Stimulated activated CD8-positive, alpha-beta memory T cell treated with anti-CD3 and anti-CD28 coated beads, Interleukin-4, amount 100 ng/mL, for 48 hours (primary cell): ENCODE measurements around the gene CLIC6.
"Not testable (repeated sequence)": the region's sequence is repeated elsewhere in the genome, so short reads cannot be mapped to it uniquely, and the experiment has no call there.

Source experiments
- DNase-seq: peaks from one replicate; pipeline ENCODE4 v3.0.0-alpha.2; 2020

Gene CLIC6

DNA sequence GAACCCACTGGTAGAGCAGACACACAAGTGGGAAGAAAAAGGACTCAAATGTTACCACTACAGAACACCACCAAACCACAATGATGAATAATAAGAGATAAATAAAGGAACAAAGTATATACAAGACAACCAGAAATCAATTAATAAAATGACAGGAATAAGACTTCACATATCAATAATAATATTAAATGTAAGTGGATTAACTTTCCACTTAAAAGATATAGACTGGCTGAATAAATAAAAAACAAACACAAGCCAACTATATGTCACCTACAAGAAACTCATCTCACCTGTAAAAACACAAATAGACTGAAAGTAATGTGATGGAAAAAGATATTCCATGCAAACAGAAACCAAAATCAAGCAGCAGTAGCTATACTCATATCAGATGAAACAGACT lies 6.9 kb upstream of the CLIC6 start:
- DNase-seq, result no peak

DNA sequence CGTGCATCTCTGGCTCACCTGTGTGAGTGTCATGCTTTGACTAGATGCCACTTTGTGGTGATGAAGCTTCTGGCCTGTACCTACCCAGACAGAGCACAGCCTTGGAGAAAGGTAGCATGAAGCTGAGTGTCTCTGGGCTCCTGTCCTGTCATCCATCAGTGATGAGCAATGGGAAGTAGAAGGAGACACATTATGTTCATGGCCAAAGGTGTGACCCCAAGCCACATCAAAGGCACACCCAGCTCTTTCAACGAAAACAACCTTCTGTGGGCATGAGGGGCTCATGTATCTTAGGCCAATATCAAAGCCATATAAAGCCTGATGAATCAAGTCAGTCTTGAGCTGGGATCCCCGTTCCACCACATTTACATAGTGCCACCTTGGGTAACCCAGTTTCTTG lies 1.0 kb upstream of the CLIC6 start:
- DNase-seq, result no peak

- DNase-seq, result peak; percentile 50
Observed at GRCh38 chr21:34669149-34669879, 520 bp downstream of the CLIC6 start.

- not testable (repeated sequence) for DNase-seq
Observed at GRCh38 chr21:34669880-34670219, 1.1 kb downstream of the CLIC6 start.

DNA sequence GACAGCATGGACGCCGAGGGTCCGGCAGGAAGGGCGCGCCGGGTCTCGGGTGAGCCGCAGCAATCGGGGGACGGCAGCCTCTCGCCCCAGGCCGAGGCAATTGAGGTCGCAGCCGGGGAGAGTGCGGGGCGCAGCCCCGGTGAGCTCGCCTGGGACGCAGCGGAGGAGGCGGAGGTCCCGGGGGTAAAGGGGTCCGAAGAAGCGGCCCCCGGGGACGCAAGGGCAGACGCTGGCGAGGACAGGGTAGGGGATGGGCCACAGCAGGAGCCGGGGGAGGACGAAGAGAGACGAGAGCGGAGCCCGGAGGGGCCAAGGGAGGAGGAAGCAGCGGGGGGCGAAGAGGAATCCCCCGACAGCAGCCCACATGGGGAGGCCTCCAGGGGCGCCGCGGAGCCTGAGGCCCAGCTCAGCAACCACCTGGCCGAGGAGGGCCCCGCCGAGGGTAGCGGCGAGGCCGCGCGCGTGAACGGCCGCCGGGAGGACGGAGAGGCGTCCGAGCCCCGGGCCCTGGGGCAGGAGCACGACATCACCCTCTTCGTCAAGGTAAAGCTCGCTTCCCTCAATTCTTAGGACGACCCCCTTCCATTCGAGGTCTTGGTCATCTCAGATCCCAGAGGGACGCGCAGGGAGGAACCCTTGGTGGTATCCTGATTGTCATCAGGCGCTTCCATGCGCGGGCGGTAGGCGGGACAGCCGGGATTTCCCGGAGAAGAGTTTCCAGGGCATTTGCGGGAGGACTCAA lies 1.6 kb downstream of the CLIC6 start:
- peak; percentile 31 for DNase-seq

DNA sequence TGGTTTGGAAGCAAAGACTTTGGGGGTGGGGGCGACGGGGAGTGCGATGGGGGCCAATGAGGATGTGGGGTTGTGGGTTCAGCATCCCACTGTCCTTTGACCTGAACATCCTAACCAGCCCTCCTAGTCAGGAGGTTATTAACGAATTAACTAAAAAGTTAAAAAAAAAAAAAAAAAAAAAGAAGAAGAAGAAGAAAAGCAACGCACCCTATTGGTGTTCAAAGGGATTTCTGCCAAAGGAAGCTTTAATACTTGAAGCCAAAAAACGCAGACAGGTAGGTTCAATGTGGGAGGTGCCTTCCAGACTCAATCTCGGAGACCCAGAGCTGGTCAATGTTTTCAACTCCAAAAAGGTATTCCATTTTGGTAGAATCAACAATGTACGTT lies 2.2 kb downstream of the CLIC6 start:
- DNase-seq, result no peak

- DNase-seq, result no peak
Observed at GRCh38 chr21:34671462-34671861, 2.7 kb downstream of the CLIC6 start.

GRCh38 chr21:34671891-34672290 lies 3.1 kb downstream of the CLIC6 start:
- no peak for DNase-seq

DNA sequence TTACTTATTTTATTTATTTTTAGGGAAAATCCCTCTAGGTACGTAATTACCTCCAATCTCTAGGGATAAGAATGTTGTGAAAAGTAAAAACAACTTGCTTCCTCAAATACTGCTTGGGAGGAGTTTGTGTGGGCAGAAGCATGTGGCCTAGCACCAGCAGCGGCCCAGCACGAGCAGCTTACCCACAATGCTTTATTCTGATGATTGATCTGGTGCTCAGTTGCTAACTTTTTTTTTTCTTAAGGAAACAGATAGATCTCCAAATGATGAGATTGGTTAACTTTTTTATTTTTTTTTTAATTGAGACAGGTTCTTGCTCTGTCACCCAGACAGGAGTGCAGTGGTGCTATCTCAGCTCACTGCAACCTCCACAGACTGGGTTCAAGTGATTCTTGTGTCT lies 4.2 kb downstream of the CLIC6 start:
- DNase-seq, result no peak

DNA sequence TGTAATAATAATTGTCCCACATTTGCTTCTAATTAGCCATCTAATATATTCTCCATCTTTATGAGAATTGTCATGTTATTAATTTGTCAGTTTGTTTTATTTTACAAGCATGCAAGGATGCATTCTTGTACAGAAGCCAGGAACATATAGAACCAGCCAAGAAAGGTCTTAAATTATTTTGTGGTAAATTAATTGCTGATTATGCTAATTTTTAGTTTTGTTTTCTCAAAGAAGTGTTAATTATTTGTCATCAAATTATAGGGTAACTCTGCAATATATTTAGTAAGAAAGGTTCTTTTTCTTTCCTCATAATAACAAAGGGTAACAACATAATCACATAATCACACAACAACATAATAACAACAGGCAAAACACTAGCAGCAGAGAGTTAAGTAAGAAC lies 5.7 kb downstream of the CLIC6 start:
- DNase-seq, result no peak

- DNase-seq, result no peak
Observed at GRCh38 chr21:34675871-34676270, 7.1 kb downstream of the CLIC6 start.

- DNase-seq, result no peak
Observed at GRCh38 chr21:34679051-34679450, 10.3 kb downstream of the CLIC6 start.

DNA sequence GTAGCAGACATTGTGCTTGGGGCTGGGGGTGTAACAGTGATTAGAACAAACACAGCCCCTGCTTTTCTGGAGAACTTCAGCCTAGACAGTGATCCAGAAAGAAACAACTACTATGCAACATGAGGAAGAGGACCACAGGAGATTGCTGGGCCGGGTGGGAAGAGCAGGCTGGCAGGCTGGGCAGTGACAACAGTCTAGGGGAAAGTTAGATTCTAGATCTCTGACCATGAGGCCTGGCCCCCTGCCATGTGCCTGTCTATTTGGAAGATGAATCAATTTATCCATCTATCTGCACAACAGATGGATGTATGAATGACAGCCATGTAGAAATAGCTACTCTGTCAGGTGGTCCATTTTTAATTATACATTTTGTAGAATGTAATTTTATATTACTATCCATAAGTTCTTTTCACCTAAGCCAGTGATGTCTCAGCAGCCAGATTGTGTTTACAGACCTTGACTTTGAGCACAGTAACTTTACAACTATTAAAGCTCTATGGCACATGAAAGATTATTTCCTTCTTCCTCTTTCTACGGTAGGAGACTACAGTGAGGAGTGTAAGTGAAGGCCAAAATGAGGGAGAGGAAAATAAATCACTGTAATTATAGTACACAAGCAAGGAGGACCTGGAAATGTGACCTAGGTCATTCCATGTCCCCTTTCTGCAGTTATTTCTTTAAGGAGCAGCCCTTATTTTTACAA lies 15.5 kb downstream of the CLIC6 start:
- no peak for DNase-seq

DNA sequence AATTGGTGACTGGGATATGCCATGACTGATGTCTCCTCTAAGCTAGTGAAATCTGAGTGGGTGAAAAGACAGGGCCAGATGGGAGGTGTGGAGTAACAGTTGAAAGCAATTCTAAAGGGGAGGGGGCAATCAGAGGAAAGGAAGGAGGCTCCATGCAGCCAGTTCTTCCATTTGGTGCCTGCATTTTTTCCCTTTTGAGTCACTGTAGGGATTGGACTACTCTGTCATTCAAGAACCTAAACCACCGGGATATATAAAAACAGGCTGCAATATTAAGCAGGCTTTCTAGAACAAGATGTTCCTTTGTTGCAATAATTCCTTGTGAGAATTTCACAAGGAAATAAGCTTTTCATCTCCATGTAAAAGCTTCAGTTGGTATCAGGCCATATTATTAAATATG lies 18.3 kb downstream of the CLIC6 start:
- no peak for DNase-seq

- DNase-seq, result no peak
Observed at GRCh38 chr21:34687745-34688144, 19.0 kb downstream of the CLIC6 start.

GRCh38 chr21:34688145-34688544 lies 19.4 kb downstream of the CLIC6 start:
- no peak for DNase-seq

- no peak for DNase-seq
Observed at GRCh38 chr21:34688715-34689114, 19.9 kb downstream of the CLIC6 start.

DNA sequence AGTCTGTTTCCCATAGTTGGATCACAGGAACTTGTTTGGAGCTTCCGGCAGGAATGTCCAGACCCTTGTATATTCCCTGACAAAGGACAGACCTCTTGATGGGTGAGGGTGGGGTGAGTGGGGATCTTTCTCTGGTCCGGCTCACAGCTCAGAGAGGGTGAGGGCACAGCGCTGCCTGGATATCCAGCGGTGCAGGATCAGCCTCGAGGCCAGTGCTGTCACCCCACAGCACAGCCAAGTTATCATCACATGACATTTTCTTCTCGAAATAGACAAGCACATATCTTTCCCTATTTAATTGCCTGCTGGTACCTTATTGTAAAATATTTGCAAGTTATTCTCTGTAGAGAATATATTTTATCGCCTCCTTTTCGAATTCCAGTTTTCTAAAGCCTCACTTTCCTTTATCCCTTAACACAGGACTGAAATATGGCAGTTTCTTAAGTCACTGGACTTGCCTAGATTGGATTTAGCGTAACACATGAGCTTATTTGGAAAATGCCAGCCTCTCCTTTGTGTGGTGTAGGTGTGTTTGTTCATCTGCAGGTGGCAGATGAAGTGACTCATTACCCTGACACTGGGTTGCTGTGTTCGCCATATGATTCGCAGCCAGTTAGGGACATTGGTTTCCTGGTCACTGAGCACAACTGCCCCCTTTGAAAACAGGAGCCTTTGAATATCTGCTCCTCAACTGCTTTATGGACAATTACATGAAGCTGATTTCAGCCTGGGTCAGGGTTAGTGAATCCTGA lies 21.4 kb downstream of the CLIC6 start:
- DNase-seq, result no peak

GRCh38 chr21:34690793-34691175 lies 22.0 kb downstream of the CLIC6 start:
- DNase-seq, result no peak

GRCh38 chr21:34691390-34692032 lies 22.7 kb downstream of the CLIC6 start:
- DNase-seq, result no peak

DNA sequence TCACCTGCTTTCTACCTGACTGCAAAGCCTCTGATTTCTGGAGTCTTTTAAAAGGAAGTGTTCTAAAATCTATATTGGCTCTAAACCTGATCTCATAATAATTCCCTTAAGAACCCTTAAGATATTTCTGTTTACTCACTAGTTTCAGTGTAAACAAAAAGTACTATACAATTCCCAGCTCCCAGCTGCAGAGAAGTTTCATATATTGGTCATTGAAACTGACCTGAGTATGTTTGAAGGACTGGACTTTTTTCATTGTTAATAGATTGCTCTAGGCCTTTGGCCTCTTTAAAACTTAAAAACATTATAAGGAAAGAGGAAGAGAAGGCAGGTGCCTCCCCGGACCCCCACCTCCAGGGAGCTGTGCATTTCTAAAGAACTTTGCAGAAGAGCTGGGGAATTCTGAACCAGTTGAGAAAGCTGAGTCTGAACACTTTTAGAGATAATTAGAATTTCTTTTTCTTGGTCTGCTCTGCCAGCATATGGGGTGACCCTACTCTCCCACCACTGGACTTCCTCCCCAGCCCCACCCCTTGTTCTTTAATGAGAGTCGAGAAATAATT lies 23.7 kb downstream of the CLIC6 start:
- no peak for DNase-seq

DNA sequence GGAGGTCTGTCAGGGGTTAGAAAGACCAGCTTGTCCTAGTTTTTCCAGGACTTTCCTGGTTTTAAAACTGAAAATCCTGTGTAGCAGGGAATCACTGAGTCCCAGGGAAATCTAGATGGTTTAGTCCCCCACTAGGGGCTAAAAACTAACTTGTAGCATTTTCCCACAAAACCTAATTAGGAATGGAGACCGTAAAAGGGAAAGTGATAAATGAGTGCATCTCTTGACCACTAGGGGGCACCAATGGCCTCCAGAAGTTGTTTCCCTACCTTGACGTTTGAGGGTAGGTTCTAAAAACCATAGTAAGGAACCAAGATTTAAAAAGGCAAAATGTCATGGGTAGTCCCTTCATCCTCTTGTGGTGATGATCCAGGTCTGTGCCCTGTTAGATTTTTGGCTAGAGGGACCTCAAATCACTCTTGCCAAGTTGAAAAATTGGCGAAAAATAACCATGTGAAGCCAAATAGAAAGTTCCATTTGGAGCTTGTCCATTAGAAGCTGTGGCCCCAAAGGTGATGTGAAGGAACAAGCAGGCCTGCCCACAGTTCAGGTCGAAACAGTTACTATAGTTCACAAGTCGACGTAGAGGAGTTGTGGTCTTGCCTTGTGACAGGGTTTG lies 24.5 kb downstream of the CLIC6 start:
- DNase-seq, result peak; percentile 53
